HG02798 (cell line): ENCODE results near the gene SGMS1.
"Not testable (repeated sequence)": the region's sequence is repeated elsewhere in the genome, so short reads cannot be mapped to it uniquely, and the experiment has no call there.

Experiments used
- ATAC-seq: cut with Tn5 transposase; IDR thresholded peaks from one replicate; pipeline ENCODE4 v1.9.1; 2021; ENCODE audit warnings: mild to moderate bottlenecking; ENCODE audit not compliant: unreplicated experiment, poor library complexity

Gene SGMS1

GRCh38 chr10:50585921-50586739 lies 37.6 kb downstream of the SGMS1 start:
- no peak for ATAC-seq

- no peak for ATAC-seq
Observed at GRCh38 chr10:50582766-50583762, 40.7 kb downstream of the SGMS1 start.

- no peak for ATAC-seq
Observed at GRCh38 chr10:50582046-50582445, 41.7 kb downstream of the SGMS1 start.

- no peak for ATAC-seq
Observed at GRCh38 chr10:50580262-50580891, 43.4 kb downstream of the SGMS1 start.

GRCh38 chr10:50579491-50580261 lies 44.1 kb downstream of the SGMS1 start:
- ATAC-seq: no peak

GRCh38 chr10:50578949-50579348 lies 44.8 kb downstream of the SGMS1 start:
- ATAC-seq: no peak

GRCh38 chr10:50577681-50578350 lies 45.9 kb downstream of the SGMS1 start:
- peak; percentile 40 for ATAC-seq

GRCh38 chr10:50577010-50577409 lies 46.7 kb downstream of the SGMS1 start:
- no peak for ATAC-seq

GRCh38 chr10:50576245-50576815 lies 47.4 kb downstream of the SGMS1 start:
- no peak for ATAC-seq

- ATAC-seq: no peak
Observed at GRCh38 chr10:50575477-50576244, 48.1 kb downstream of the SGMS1 start.

GRCh38 chr10:50574931-50575330 lies 48.8 kb downstream of the SGMS1 start:
- ATAC-seq: no peak

GRCh38 chr10:50574305-50574704 lies 49.5 kb downstream of the SGMS1 start:
- ATAC-seq: no peak

GRCh38 chr10:50572017-50572491 lies 51.7 kb downstream of the SGMS1 start:
- no peak for ATAC-seq

GRCh38 chr10:50568750-50569149 lies 55.0 kb downstream of the SGMS1 start:
- not testable (repeated sequence) for ATAC-seq

- ATAC-seq: no peak
Observed at GRCh38 chr10:50567384-50567783, 56.4 kb downstream of the SGMS1 start.

GRCh38 chr10:50566150-50566549 lies 57.6 kb downstream of the SGMS1 start:
- ATAC-seq: no peak

- no peak for ATAC-seq
Observed at GRCh38 chr10:50565301-50566083, 58.3 kb downstream of the SGMS1 start.
